ENCODE results near the gene SERPINE2. TPM values are rescaled to one million over a fixed set of nuclear protein-coding genes. Genes with fewer than 3 reads are reported as not detected.
"Not testable (repeated sequence)": the region's sequence is repeated elsewhere in the genome, so short reads cannot be mapped to it uniquely, and the experiment has no call there.

The SERPINE2 gene
- total and polyA plus RNA-seq, 7 donors, result 3.6 to 31.9 (median 8.6) TPM

- no peaks in the 10 kb centered on the region for H3K9me3 ChIP-seq
- H3K4me3 ChIP-seq, result no peak overlapping the region
- TF ChIP-seq EP300 (IDR thresholded peaks at IDR 0.05), result no peak
- 52 to 60% methylated on average over 12 of the region's 12 CpGs for WGBS, 2 donors
- intact Hi-C loops (cut with DNase I), result no loop called here
- H3K27me3 ChIP-seq, result no peaks in the 10 kb centered on the region
- no peak overlapping the region for H3K27ac ChIP-seq
- H3K36me3 ChIP-seq, result no peaks in the 10 kb centered on the region
- DNase-seq, result no peak
- H3K4me1 ChIP-seq, result peaks cover 0 to 64% (median 47%) of the 10 kb centered on the region in 4 donors
Observed at GRCh38 chr2:223941579-223942277, 97.4 kb downstream of the SERPINE2 start.

GRCh38 chr2:223939438-223939837 lies 99.6 kb downstream of the SERPINE2 start:
- H3K36me3 ChIP-seq; H3K9me3 ChIP-seq; intact Hi-C loops (cut with DNase I); DNase-seq; H3K27ac ChIP-seq; H3K4me3 ChIP-seq; H3K27me3 ChIP-seq: not testable (repeated sequence)
- WGBS, 2 donors, result 60 to 61% methylated on average over 2 of the region's 2 CpGs
- H3K4me1 ChIP-seq, result peaks cover 0 to 68% (median 52%) of the 10 kb centered on the region in 4 donors

DNA sequence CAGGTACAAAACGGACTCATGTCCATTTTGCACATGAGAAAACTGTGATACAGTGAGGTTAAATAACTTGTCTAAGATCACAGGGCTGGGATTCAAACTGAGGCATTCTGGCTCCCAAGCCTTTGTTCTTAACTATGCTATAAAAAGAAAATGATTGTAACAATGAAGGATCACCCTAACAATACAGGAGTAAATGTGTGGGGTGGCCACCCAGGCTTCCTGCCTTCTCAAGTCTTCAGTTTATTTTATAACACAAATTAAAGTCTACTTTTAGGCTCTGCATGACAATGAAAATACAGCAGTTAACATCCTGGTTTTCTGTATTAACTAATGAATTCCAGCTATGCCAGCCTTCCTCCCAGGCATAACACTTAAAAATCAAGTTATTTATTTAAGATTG lies 101.6 kb downstream of the SERPINE2 start:
- Histone ChIP-seq H3K27me3 (no peaks in the 10 kb centered on the region), H3K36me3 (no peaks in the 10 kb centered on the region), H3K27ac (no peak overlapping the region), H3K9me3 (no peaks in the 10 kb centered on the region), H3K4me1 (peaks cover 0 to 55% (median 47%) of the 10 kb centered on the region in 4 donors), H3K4me3 (no peak overlapping the region)
- TF ChIP-seq, protein P1, sequence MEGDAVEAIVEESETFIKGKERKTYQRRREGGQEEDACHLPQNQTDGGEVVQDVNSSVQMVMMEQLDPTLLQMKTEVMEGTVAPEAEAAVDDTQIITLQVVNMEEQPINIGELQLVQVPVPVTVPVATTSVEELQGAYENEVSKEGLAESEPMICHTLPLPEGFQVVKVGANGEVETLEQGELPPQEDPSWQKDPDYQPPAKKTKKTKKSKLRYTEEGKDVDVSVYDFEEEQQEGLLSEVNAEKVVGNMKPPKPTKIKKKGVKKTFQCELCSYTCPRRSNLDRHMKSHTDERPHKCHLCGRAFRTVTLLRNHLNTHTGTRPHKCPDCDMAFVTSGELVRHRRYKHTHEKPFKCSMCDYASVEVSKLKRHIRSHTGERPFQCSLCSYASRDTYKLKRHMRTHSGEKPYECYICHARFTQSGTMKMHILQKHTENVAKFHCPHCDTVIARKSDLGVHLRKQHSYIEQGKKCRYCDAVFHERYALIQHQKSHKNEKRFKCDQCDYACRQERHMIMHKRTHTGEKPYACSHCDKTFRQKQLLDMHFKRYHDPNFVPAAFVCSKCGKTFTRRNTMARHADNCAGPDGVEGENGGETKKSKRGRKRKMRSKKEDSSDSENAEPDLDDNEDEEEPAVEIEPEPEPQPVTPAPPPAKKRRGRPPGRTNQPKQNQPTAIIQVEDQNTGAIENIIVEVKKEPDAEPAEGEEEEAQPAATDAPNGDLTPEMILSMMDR (IDR thresholded peaks at IDR 0.05), result no peak
- no peak for TF ChIP-seq EP300 (IDR thresholded peaks at IDR 0.05)
- TF ChIP-seq POLR2A (IDR thresholded peaks at IDR 0.05), result no peak
- TF ChIP-seq POLR2AphosphoS5 (IDR thresholded peaks at IDR 0.05), result no peak
- intact Hi-C loops (cut with DNase I), result no loop called here
- 0 to 55% methylated on average over 1 of the region's 1 CpG for WGBS, 2 donors
- no peak for DNase-seq

GRCh38 chr2:223936862-223937326 lies 102.2 kb downstream of the SERPINE2 start:
- H3K27ac ChIP-seq, result no peak overlapping the region
- intact Hi-C loops (cut with DNase I), result no loop called here
- no peaks in the 10 kb centered on the region for H3K9me3 ChIP-seq
- H3K27me3 ChIP-seq, result no peaks in the 10 kb centered on the region
- TF ChIP-seq EP300 (IDR thresholded peaks at IDR 0.05) (no peak), POLR2AphosphoS5 (IDR thresholded peaks at IDR 0.05) (no peak), POLR2A (IDR thresholded peaks at IDR 0.05) (no peak)
- TF ChIP-seq, protein P1 (IDR thresholded peaks at IDR 0.05), result no peak
- WGBS, 2 donors, result 74 to 85% methylated on average over 5 of the region's 5 CpGs
- H3K4me1 ChIP-seq, result peaks cover 0 to 51% (median 46%) of the 10 kb centered on the region in 4 donors
- no peaks in the 10 kb centered on the region for H3K36me3 ChIP-seq
- no peak overlapping the region for H3K4me3 ChIP-seq
- no peak for DNase-seq

DNA sequence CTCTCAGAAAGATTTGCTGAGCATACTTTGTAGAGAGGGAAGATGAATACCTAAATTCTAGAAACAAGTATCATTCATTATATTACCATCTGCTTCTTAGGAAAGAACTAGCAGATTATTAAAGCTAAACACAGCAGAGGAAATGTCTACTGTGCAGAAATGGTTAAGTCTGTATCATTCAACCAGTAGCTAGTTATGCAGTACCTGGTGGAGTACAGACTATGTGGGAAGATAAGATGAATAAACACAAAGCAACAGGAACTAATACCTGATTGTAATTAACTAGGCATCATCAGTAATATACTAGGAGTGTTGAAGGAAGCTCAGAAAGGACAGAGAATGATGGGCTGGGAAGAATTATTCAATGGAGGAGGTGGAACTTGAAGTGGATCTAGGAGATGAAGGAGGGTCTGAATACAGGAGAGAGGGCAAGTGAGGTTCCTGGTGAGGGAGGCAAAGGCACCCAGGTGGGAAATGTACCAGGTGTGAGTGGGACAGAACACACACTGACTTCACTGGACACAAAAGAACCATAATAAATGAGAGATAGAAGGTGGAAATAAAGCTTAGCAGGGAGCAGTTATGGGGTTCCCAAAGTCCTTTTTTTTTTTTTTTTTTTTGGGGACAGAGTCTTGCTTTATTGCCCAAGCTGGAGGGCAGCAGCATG lies 103.5 kb downstream of the SERPINE2 start:
- Histone ChIP-seq H3K4me3 (no peak overlapping the region), H3K36me3 (no peaks in the 10 kb centered on the region), H3K4me1 (peaks cover 0 to 48% (median 45%) of the 10 kb centered on the region in 4 donors), H3K27me3 (no peaks in the 10 kb centered on the region), H3K27ac (no peak overlapping the region), H3K9me3 (no peaks in the 10 kb centered on the region)
- intact Hi-C loops (cut with DNase I), result no loop called here
- DNase-seq, result no peak
- no peak for TF ChIP-seq POLR2AphosphoS5 (IDR thresholded peaks at IDR 0.05)
- no peak for TF ChIP-seq EP300 (IDR thresholded peaks at IDR 0.05)
- no peak for TF ChIP-seq POLR2A (IDR thresholded peaks at IDR 0.05)
- TF ChIP-seq, protein P1 (IDR thresholded peaks at IDR 0.05), result no peak

Data from sigmoid colon (tissue), 7 donors.